SK-N-SH (cell line): Measurements from ENCODE around the gene SCAPER. TPM values are rescaled to one million over a fixed set of nuclear protein-coding genes. Genes with fewer than 3 reads are reported as not detected.

ENCODE experiments used
- CTCF ChIA-PET: fragments of 300-600, 350-600 bp; formaldehyde crosslinking; extraction: SDS; loops from one replicate; lab custom pipeline; 2021; lab: Yijun Ruan, JAX
- POLR2A ChIA-PET: fragments of 350-600 bp; sonication (Branson Sonifier 250); formaldehyde crosslinking; extraction: SDS; loops from one replicate; lab custom pipeline; 2020; ENCODE audit warnings: antibody characterized with exemption, inconsistent platforms; lab: Yijun Ruan, JAX
- DNase-seq: peaks from one replicate; pipeline ENCODE4 v3.0.0; 2012
- H2AFZ ChIP-seq: fragments of 200-600 bp; sonication (generic); 2 replicates; pipeline ENCODE4 v1.8.1; 2016; ENCODE audit warnings: antibody characterized with exemption, mild to moderate bottlenecking, low read depth
- H3F3A ChIP-seq: fragments of 200-600 bp; sonication (generic); replicated peaks from 2 replicates; pipeline ENCODE3; 2016; ENCODE audit warnings: antibody characterized with exemption, mild to moderate bottlenecking; ENCODE audit not compliant: insufficient read depth
- H3K27ac ChIP-seq, 2 experiments: fragments of 200-500 bp in 1 of 2; fragments of 200-600 bp in 1 of 2; sonication (Bioruptor generic) in 1 of 2; sonication (generic), shearing (Covaris generic) in 1 of 2; 2 replicates each; pipeline versions ENCODE4 v1.5.1 to v1.6.1; 2014 to 2016; ENCODE audit warnings: low read depth in 2 of 2, inconsistent platforms in 1 of 2, low read length in 1 of 2, mild to moderate bottlenecking in 1 of 2, mixed read lengths in 1 of 2
- H3K27me3 ChIP-seq: fragments of 200-600 bp; sonication (generic), shearing (Covaris generic); 2 replicates; pipeline ENCODE4 v1.6.1; 2016; ENCODE audit warnings: mixed run types; ENCODE audit not compliant: insufficient read depth
- H3K36me3 ChIP-seq, 2 experiments: fragments of 200-500 bp in 1 of 2; fragments of 200-600 bp in 1 of 2; sonication (Bioruptor generic) in 1 of 2; sonication (generic) in 1 of 2; replicated peaks in 1 of 2; 2 replicates each; pipeline versions ENCODE3 to v1.5.1; 2014 to 2016; ENCODE audit warnings: low read length in 1 of 2, mild to moderate bottlenecking in 1 of 2; ENCODE audit not compliant: insufficient read depth in 2 of 2, control insufficient read depth in 1 of 2
- H3K4me1 ChIP-seq, 2 experiments: fragments of 200-500 bp in 1 of 2; fragments of 200-600 bp in 1 of 2; sonication (Bioruptor generic) in 1 of 2; sonication (generic), shearing (Covaris generic) in 1 of 2; 2 replicates each; pipeline versions ENCODE4 v1.5.1 to v1.6.1; 2014 to 2016; ENCODE audit warnings: low read depth in 1 of 2, low read length in 1 of 2, mixed run types in 1 of 2; ENCODE audit not compliant: insufficient read depth in 2 of 2, control insufficient read depth in 1 of 2
- H3K4me2 ChIP-seq: fragments of 200-600 bp; sonication (generic), shearing (Covaris generic); 2 replicates; pipeline ENCODE4 v1.6.1; 2017; ENCODE audit warnings: mixed run types
- H3K4me3 ChIP-seq, 2 experiments: fragments of 200-500 bp in 1 of 2; fragments of 200-600 bp in 1 of 2; sonication (Bioruptor generic) in 1 of 2; sonication (generic), shearing (Covaris generic) in 1 of 2; 2 replicates each; pipeline versions ENCODE4 v1.5.1 to v1.8.1; 2014 to 2016; ENCODE audit warnings: low read depth in 2 of 2, inconsistent platforms in 1 of 2, low read length in 1 of 2, mild to moderate bottlenecking in 1 of 2, mixed read lengths in 1 of 2, moderate library complexity in 1 of 2
- H3K79me2 ChIP-seq: fragments of 200-600 bp; sonication (generic); 2 replicates; pipeline ENCODE4 v1.8.1; 2017; ENCODE audit warnings: mild to moderate bottlenecking; ENCODE audit not compliant: insufficient read depth
- H3K9ac ChIP-seq: fragments of 200-600 bp; sonication (generic); 2 replicates; pipeline ENCODE4 v1.6.1; 2017; ENCODE audit warnings: mixed run types
- H3K9me2 ChIP-seq: fragments of 200-600 bp; sonication (generic); 2 replicates; pipeline ENCODE4 v1.6.1; 2017; ENCODE audit warnings: mixed run types
- H3K9me3 ChIP-seq: fragments of 200-600 bp; sonication (generic); 2 replicates; pipeline ENCODE4 v1.6.1; 2017; ENCODE audit warnings: mixed run types, mild to moderate bottlenecking, moderate library complexity
- H4K20me1 ChIP-seq: fragments of 200-600 bp; sonication (generic); 2 replicates; pipeline ENCODE4 v1.6.1; 2017; ENCODE audit warnings: mild to moderate bottlenecking, mixed run types; ENCODE audit not compliant: insufficient read depth
- ELF1 ChIP-seq: IDR thresholded peaks from 2 replicates; pipeline ENCODE4 v1.4.0; 2012
- FOSL2 ChIP-seq: IDR thresholded peaks from 2 replicates; pipeline ENCODE4 v1.4.0; 2012; ENCODE audit warnings: low read depth, mild to moderate bottlenecking, moderate library complexity, borderline replicate concordance
- GABPA ChIP-seq: IDR thresholded peaks from 2 replicates; pipeline ENCODE4 v1.4.0; 2012; ENCODE audit warnings: low read depth, mild to moderate bottlenecking
- GATA2 ChIP-seq: sonication (generic); formaldehyde crosslinking; IDR thresholded peaks from 2 replicates; pipeline ENCODE4 v1.5.0; 2020; ENCODE audit warnings: mild to moderate bottlenecking, missing genetic modification reagents
- JUND ChIP-seq: IDR thresholded peaks from 2 replicates; pipeline ENCODE4 v1.4.0; 2012
- NFIC ChIP-seq: IDR thresholded peaks from 2 replicates; pipeline ENCODE4 v1.4.0; 2012; ENCODE audit warnings: borderline replicate concordance
- NRF1 ChIP-seq: IDR thresholded peaks from 2 replicates; pipeline ENCODE4 v1.6.1; 2012; ENCODE audit warnings: low read depth, mild to moderate bottlenecking, low read length
- RAD21 ChIP-seq: IDR thresholded peaks from 2 replicates; pipeline ENCODE4 v1.6.1; 2012; ENCODE audit warnings: mild to moderate bottlenecking, low read length
- RXRA ChIP-seq: IDR thresholded peaks from 2 replicates; pipeline ENCODE4 v1.4.0; 2012; ENCODE audit warnings: low read depth, mild to moderate bottlenecking, borderline replicate concordance
- TAF1 ChIP-seq: IDR thresholded peaks from 2 replicates; pipeline ENCODE4 v1.6.1; 2012; ENCODE audit warnings: low read depth, mild to moderate bottlenecking, low read length, moderate library complexity, borderline replicate concordance
- WGBS: methylation state at CpG from one replicate; pipeline ENCODE4 v1.1.6; 2017; ENCODE audit warnings: low lambda C conversion rate; 5-methylcytosine and 5-hydroxymethylcytosine counted together
- polyA plus RNA-seq, 3 experiments: library from polyadenylated mRNA; depleted of rRNA; stranded (reverse); fragments of >200 nt; gene quantifications; 2 replicates each; pipeline ENCODE4 v1.2.3, GENCODE V29; 2012
- TF ChIP-seq, protein P1 (sequence below): IDR thresholded peaks from 2 replicates; pipeline ENCODE4 v1.4.0; 2012; ENCODE audit warnings: low read depth, borderline replicate concordance
- TF ChIP-seq, protein P2 (sequence below): IDR thresholded peaks from 2 replicates; pipeline ENCODE4 v1.4.0; 2012; ENCODE audit warnings: low read depth
- TF ChIP-seq, protein P3 (sequence below): IDR thresholded peaks from 2 replicates; pipeline ENCODE4; 2012
- TF ChIP-seq, protein P4 (sequence below): fragments of 150-350 bp; IDR thresholded peaks from 2 replicates; pipeline ENCODE4 v1.6.1; 2017; ENCODE audit warnings: antibody characterized with exemption, low read length, low read depth, borderline replicate concordance

Gene SCAPER
- polyA plus RNA-seq, 1 of the 3 experiments (the other 2 are of a cell fraction): 1.8 TPM

GRCh38 chr15:76577879-76578512 lies 327.1 kb downstream of the SCAPER start (continued):
- no peak for TF ChIP-seq ELF1
- TF ChIP-seq, protein P1, sequence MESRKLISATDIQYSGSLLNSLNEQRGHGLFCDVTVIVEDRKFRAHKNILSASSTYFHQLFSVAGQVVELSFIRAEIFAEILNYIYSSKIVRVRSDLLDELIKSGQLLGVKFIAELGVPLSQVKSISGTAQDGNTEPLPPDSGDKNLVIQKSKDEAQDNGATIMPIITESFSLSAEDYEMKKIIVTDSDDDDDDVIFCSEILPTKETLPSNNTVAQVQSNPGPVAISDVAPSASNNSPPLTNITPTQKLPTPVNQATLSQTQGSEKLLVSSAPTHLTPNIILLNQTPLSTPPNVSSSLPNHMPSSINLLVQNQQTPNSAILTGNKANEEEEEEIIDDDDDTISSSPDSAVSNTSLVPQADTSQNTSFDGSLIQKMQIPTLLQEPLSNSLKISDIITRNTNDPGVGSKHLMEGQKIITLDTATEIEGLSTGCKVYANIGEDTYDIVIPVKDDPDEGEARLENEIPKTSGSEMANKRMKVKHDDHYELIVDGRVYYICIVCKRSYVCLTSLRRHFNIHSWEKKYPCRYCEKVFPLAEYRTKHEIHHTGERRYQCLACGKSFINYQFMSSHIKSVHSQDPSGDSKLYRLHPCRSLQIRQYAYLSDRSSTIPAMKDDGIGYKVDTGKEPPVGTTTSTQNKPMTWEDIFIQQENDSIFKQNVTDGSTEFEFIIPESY: no peak
- no peak for TF ChIP-seq JUND
- no peak for TF ChIP-seq TAF1

GRCh38 chr15:76576523-76577279 lies 328.4 kb downstream of the SCAPER start:
- Histone ChIP-seq H3K4me3 (no peak overlapping the region), H3K27me3 (no peaks in the 10 kb centered on the region), H3F3A (no peaks in the 10 kb centered on the region), H3K36me3 (peaks cover 2 to 4% of the 10 kb centered on the region in 2 experiments), H3K9ac (no peak overlapping the region), H3K9me3 (peaks cover 7% of the 10 kb centered on the region; the same call in 1 of the 2 replicates), H3K79me2 (no peaks in the 10 kb centered on the region), H3K4me2 (0 out of 2 replicates have a peak overlapping the region, but pooled peaks have one; percentile 3), H3K27ac (no peak overlapping the region; a peak in 1 of 4 replicates), H2AFZ (no peak overlapping the region)
- WGBS: 75% methylated on average over 7 of the region's 9 CpGs
- CTCF ChIA-PET: no interaction called here
- TF ChIP-seq JUND (no peak), NFIC (peak; percentile 46; the same call in 1 of the 2 replicates)
- TF ChIP-seq, all 33 proteins: peak for 1
- no peaks in the 10 kb centered on the region; the same call in 1 of the 2 replicates for H3K9me2 ChIP-seq
- POLR2A ChIA-PET: no interaction called here
- no peaks in the 10 kb centered on the region for H4K20me1 ChIP-seq
- no peaks in the 10 kb centered on the region; a peak in 1 of 4 replicates for H3K4me1 ChIP-seq
- no peak for DNase-seq

- H3K4me3 ChIP-seq: no peak overlapping the region
- H3K36me3 ChIP-seq: peaks cover 2 to 4% of the 10 kb centered on the region in 2 experiments
- POLR2A ChIA-PET: no interaction called here
- no peaks in the 10 kb centered on the region for H4K20me1 ChIP-seq
- H3K9me2 ChIP-seq: no peaks in the 10 kb centered on the region; the same call in 1 of the 2 replicates
- H2AFZ ChIP-seq: no peak overlapping the region
- DNase-seq: no peak
- CTCF ChIA-PET: no interaction called here
- no peak overlapping the region for H3K4me2 ChIP-seq
- no peaks in the 10 kb centered on the region for H3K27me3 ChIP-seq
- H3K4me1 ChIP-seq: no peaks in the 10 kb centered on the region; a peak in 1 of 4 replicates
- H3K9me3 ChIP-seq: peaks cover 3% of the 10 kb centered on the region; the same call in 1 of the 2 replicates
- H3K9ac ChIP-seq: no peak overlapping the region
- no peaks in the 10 kb centered on the region for H3F3A ChIP-seq
- TF ChIP-seq, protein P2, sequence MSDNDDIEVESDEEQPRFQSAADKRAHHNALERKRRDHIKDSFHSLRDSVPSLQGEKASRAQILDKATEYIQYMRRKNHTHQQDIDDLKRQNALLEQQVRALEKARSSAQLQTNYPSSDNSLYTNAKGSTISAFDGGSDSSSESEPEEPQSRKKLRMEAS: no peak
- TF ChIP-seq RAD21: no peak
- TF ChIP-seq JUND: no peak
- TF ChIP-seq, protein P3, sequence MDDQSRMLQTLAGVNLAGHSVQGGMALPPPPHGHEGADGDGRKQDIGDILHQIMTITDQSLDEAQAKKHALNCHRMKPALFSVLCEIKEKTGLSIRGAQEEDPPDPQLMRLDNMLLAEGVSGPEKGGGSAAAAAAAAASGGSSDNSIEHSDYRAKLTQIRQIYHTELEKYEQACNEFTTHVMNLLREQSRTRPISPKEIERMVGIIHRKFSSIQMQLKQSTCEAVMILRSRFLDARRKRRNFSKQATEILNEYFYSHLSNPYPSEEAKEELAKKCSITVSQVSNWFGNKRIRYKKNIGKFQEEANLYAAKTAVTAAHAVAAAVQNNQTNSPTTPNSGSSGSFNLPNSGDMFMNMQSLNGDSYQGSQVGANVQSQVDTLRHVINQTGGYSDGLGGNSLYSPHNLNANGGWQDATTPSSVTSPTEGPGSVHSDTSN: no peak
- TF ChIP-seq, protein P4, sequence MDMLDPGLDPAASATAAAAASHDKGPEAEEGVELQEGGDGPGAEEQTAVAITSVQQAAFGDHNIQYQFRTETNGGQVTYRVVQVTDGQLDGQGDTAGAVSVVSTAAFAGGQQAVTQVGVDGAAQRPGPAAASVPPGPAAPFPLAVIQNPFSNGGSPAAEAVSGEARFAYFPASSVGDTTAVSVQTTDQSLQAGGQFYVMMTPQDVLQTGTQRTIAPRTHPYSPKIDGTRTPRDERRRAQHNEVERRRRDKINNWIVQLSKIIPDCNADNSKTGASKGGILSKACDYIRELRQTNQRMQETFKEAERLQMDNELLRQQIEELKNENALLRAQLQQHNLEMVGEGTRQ: no peak
- TF ChIP-seq GATA2 (CRISPR knock-in tag): no peak
- TF ChIP-seq FOSL2: no peak
- TF ChIP-seq RXRA: no peak
- no peak for TF ChIP-seq GABPA
- no peak for TF ChIP-seq NRF1
- no peak overlapping the region for H3K27ac ChIP-seq
- WGBS: 98% methylated on average over 2 of the region's 2 CpGs
- H3K79me2 ChIP-seq: no peaks in the 10 kb centered on the region
Measured at GRCh38 chr15:76575679-76576078, 329.5 kb downstream of the SCAPER start.
